ENCODE data around the gene THBS4.

Gene THBS4

DNA sequence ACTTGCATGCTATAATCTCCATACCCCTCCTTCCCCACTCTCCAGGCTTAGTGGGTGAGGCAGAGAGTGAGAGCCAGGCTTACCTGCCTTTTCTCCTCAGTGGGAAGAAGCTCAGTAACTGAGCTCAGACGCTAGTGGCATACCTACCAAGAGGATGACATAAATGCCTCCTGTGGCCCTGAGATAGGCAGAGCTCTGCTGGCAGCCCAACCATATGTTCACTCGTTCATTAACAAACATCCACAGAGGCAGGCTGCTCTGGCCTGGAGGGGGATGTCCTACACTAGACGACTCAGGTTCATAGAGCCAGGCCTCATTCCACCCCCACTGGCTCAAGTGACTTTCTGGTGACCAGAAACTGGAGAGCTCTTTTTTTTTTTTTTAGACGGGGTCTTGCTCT, 81.3 kb downstream of the THBS4 start:
- no peak for DNase-seq (ENCODE audit: low read depth in 2 of 2)

DNA sequence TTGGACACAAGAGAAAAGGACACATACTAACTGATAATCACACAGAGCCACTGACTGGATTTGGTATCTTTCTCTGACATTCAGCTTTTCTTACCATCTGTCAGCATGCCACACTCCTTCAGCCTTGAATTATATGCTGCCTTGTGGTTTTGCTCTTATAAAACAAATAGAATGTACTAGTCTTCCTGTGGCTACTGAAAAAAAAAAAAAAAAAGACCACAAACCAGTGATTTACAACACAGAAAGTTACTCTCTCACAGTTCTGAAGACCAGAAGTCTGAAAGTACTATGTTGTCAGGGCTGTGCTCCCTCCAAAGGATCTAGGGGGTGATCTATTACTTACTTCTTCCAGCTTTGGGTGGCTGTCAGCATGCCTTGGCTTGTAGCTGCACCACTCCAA, 82.3 kb downstream of the THBS4 start:
- DNase-seq (ENCODE audit: low read depth in 2 of 2): no peak

DNA sequence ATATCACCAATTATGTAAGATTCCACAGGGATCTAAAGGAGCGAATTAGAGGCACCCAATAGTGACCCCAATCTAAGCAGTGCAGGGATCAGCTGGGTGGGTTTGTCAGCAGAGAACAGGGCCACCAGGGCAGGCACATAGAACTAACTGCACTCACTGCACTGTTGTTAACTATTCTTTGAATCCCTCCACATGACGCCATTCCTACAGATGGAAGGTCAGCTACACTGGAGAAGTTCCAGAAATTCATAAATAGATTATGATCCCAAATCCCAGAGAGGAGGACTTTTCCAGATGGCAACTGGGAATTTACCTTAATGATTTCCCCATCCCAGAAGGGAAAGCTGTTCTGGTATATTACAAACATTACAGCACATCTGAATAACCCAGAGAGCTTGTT, 84.2 kb downstream of the THBS4 start:
- no peak for DNase-seq (ENCODE audit: low read depth in 2 of 2)

DNA sequence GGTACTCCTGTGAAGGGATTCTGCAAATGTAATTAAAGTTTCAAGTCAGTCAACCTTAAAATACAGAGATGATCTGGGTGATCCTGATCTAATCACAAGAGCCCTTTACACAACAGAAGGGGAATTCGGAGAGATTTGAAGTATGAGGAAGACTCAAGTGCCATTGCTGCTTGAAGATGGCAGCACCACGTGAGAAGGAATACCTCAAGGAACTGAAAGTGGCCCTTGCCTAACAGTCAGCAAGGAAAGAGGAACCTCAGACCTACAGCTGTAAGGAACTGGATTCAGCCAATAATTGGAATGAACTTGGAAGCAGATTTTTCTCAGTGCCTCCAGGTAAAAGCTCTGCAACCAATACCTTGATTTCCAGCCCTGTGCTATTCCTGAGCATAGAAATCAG, 87.4 kb downstream of the THBS4 start:
- DNase-seq (ENCODE audit: low read depth in 2 of 2): no peak

DNA sequence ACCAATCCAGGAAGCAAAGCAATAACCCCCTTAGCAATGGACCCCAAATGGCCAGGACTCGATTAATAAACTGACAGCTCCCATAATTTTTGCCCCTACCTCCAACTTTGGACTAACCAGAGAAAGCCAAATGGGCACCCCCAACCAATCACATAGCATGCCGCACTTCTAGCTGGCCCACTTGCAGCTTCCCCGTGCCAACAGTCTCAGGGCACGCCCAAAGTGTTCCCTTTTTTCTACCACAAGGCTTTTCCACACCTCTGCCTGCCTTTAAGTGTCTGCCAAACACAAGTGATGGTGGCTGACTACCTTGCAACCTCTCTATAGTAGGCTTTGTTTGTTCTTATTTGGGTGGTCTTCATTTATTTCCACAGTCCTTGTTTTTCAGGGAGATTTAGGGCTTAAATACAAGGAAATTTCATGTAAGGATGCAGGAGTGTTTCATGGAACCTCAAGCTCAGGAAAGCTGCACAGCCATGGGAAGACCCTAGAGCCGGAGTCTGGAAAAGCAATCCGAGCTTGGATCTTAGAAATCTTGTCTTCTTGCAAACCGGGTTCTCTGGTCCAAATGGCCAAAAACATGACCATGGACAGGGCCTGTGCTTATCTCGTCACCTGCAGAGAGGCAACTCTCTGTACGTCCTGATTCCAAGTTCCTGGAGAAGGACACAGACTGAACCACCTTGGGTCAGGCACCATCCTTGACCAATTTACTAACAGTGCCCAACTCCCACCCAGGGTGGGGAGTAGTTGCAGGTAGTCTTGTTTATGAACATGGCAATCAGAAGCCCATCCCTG, 89.2 kb downstream of the THBS4 start:
- DNase-seq (ENCODE audit: low read depth in 2 of 2): no peak

DNA sequence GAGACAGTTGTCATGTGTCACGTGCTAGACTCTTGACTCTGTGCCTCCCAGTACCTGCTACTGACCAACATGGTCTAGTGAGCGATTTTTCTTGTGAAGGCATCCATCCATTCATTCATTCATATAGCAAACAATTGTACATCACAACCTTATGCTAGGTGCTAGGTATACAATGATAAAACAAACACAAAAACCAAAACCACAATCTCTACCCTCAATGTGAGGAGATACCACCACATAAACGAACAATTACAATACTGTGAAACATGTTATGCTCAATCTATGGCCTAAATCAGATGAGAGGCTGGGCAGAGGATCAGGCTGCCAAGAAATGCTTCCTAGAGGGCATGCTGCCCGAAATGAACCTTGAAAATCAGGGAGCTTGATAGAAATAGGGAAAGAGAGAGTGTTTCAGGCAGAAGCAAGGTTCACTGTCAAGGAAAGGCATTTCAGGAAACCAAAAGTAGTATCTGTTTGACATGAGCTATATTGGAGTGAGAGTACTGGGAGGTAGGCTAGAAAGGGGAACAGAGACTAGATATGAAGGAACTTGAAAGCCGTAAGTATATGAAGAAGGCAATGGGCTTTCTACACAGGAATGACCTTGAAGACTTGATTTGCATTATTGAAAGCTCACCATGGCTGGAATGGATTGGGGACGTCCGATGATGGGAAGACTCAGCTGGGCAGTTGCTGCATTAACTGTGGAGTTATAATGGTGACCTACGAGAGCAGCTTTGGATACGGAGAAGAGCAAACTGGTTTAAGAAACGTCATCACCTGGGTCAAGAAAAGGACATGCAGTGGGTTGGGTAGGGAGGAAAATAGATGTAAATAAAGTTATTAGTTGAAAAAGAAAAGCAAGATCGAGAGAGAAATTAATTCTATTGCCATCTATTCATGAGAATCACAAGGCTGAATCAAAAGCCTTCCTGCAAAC, 90.1 kb downstream of the THBS4 start:
- no peak for DNase-seq (ENCODE audit: low read depth in 2 of 2)

DNA sequence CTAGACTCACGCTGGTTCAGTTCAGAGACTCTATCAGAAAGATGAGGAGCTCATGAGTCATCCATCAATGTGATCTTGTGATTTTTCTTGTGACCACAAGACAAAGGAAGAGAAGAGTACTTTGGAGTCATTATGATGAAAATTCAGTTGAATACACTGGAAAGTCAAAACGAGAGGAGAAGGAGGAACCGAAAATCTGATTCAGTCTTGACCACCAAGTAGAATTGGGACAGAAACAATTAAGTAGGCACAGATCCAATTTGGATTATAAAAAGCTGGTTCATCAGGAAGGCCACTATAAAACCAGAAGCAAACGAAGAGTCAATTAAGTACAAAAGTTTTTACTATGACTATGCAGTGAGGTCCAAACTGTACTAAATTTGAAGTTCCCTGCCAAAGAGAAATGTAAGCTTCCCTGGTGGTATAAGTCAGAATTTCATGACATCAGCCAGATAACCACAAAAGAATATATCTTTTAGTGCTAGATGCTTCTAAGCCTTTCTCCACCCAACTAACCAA, 90.9 kb downstream of the THBS4 start:
- no peak for DNase-seq (ENCODE audit: low read depth in 2 of 2)

DNA sequence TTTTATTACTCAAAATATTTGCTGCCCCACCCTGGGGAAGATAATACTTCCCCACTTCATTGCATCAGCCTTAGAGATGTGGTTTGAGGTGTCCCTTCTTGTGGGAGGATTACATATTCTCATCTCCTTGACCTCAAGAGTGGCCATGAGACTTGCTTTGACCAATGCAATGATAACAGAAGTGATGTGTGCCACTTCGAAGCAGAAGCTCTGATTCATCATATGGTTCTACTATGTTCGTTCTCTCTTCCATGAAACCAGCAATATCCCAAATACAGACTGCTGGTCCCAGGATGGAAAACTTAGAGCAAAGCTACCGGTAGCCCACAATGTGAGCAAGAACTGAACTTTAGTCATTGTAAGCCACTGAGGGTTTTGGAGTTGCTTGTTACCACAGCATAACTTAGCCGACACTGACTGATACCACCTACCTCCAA, 92.0 kb downstream of the THBS4 start:
- no peak for DNase-seq (ENCODE audit: low read depth in 2 of 2)

DNA sequence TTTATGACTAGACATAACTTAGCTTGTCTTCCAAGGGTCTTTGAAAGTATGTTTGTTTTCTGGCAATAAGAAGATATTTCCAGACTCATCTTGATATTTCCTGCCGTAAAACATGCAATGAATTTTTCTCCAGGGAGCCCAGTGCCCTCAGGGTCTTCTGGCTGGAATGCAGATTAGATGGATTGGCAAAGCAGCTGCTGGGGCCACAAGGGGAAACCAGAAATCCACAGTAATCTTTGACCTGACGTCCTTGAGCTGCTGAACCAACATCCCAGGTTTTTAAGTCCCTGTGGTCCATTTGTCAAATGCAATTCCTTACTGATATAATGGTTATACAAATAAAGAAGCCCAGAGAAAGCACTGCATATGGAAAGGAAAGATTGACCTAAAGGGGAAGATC, 93.0 kb downstream of the THBS4 start:
- no peak for DNase-seq (ENCODE audit: low read depth in 2 of 2)

DNA sequence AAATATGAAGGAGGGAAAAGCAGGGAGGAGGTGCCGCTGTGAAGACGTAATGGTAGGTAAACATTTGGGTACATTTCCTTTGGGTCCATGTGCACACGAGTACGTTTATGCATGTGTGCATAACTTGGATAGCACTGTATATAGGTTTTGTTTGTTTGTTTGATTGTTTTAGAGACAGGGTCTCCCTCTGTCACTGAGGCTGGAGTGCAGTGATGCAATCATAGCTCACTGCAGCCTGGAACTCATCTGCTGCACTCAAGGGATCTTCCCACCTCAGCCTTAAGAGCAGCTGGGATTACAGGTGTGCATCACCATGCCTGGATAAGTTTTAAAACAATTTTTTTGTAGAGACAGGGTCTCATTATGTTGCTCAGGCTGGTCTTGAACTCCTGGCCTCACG, 94.0 kb downstream of the THBS4 start:
- no peak for DNase-seq (ENCODE audit: low read depth in 2 of 2)
